ENCODE results near the gene PCDHGA3.

GRCh38 chr5:141355641-141356040 is 12.0 kb downstream of the PCDHGA3 start:
- TF ChIP-seq POLR2AphosphoS5 (IDR thresholded peaks at IDR 0.05; ENCODE audit: low read depth, low read length), result no peak
- TF ChIP-seq, protein P1, sequence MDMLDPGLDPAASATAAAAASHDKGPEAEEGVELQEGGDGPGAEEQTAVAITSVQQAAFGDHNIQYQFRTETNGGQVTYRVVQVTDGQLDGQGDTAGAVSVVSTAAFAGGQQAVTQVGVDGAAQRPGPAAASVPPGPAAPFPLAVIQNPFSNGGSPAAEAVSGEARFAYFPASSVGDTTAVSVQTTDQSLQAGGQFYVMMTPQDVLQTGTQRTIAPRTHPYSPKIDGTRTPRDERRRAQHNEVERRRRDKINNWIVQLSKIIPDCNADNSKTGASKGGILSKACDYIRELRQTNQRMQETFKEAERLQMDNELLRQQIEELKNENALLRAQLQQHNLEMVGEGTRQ (IDR thresholded peaks at IDR 0.05; ENCODE audit: borderline replicate concordance, low read depth, low read length), result no peak
- no peak for TF ChIP-seq RFX5 (IDR thresholded peaks at IDR 0.05; ENCODE audit: low read length)
- TF ChIP-seq, protein P2, sequence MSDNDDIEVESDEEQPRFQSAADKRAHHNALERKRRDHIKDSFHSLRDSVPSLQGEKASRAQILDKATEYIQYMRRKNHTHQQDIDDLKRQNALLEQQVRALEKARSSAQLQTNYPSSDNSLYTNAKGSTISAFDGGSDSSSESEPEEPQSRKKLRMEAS (IDR thresholded peaks at IDR 0.05; ENCODE audit: low read depth), result no peak
- TF ChIP-seq RAD21 (IDR thresholded peaks at IDR 0.05; ENCODE audit: low read length), result no peak

All from SK-N-SH (cell line).